Panc1 (cell line): Measurements from ENCODE around the gene PTTG1IP2.

Source experiments
- CTCF ChIP-seq: fragments of 450-650 bp; IDR thresholded peaks from 2 replicates; pipeline ENCODE4 v1.5.1; 2017; ENCODE audit warnings: mild to moderate bottlenecking
- REST ChIP-seq, 2 experiments: IDR thresholded peaks; 2 replicates each; pipeline ENCODE4 v1.6.1; 2011 to 2012; ENCODE audit warnings: low read depth in 2 of 2, control low read depth in 1 of 2, low read length in 1 of 2, mild to moderate bottlenecking in 1 of 2, moderate library complexity in 1 of 2; ENCODE audit not compliant: insufficient read depth in 1 of 2

GRCh38 chr7:90432752-90433151, 36.7 kb upstream of the PTTG1IP2 start:
- no peak for TF ChIP-seq CTCF
- no peak for TF ChIP-seq REST (IDR thresholded peaks at IDR 0.05; ENCODE audit: insufficient read depth in 1 of 2, low read depth in 2 of 2, low read length in 1 of 2)
